Measurements from ENCODE around the gene LIPG.

Gene LIPG

GRCh38 chr18:49645196-49645595, 83.3 kb downstream of the LIPG start:
- DNase-seq = no peak

GRCh38 chr18:49645841-49646351, 84.0 kb downstream of the LIPG start:
- no peak for DNase-seq

GRCh38 chr18:49646873-49647272, 85.0 kb downstream of the LIPG start:
- no peak for DNase-seq

- DNase-seq = no peak
Measured at GRCh38 chr18:49647496-49648168, 85.8 kb downstream of the LIPG start.

GRCh38 chr18:49648326-49648725, 86.5 kb downstream of the LIPG start:
- no peak for DNase-seq
